Stomach (tissue), 9 donors: ENCODE results near the gene CRHR1. TPM values are rescaled to one million over a fixed set of nuclear protein-coding genes. Genes with fewer than 3 reads are reported as not detected.

ENCODE experiments used
- DNase-seq, 2 donors: peaks; one replicate each; pipeline versions ENCODE4 v3.0.0 to v3.0.0-alpha.2; 2013 to 2019
- H3K27ac ChIP-seq, 5 donors: fragments of 200-600 bp in 4 of 5; sonication (generic) in 4 of 5; one replicate each; pipeline ENCODE4 v1.5.1; 2013 to 2019; ENCODE audit warnings: mild to moderate bottlenecking in 1 of 5, moderate library complexity in 1 of 5
- H3K27me3 ChIP-seq, 3 donors: fragments of 200-600 bp; sonication (generic); one replicate each; pipeline ENCODE4 v1.5.1; 2017 to 2019; ENCODE audit warnings: mixed run types in 1 of 3
- H3K36me3 ChIP-seq, 4 donors: fragments of 200-600 bp; sonication (generic); 1 replicate in 3 of 4; 2 replicates in 1 of 4; pipeline ENCODE4 v1.5.1; 2016 to 2019
- H3K4me1 ChIP-seq, 4 donors: fragments of 200-600 bp; sonication (generic); one replicate each; pipeline ENCODE4 v1.5.1; 2016 to 2019
- H3K4me3 ChIP-seq, 4 donors: fragments of 200-600 bp; sonication (generic) in 3 of 4; one replicate each; pipeline ENCODE4 v1.5.1; 2016 to 2019; ENCODE audit warnings: mild to moderate bottlenecking in 1 of 4
- H3K9me3 ChIP-seq, 4 donors: fragments of 200-600 bp; sonication (generic); one replicate each; pipeline ENCODE4 v1.5.1; 2016 to 2019
- EP300 ChIP-seq: sonication (generic); formaldehyde crosslinking; IDR thresholded peaks from one replicate; pipeline ENCODE4 v1.6.1; 2017; ENCODE audit warnings: antibody characterized with exemption
- POLR2A ChIP-seq, 4 donors: fragments of 450-650 bp; IDR thresholded peaks; one replicate each; pipeline ENCODE4 v1.6.1; 2016; ENCODE audit warnings: antibody characterized with exemption in 4 of 4, control low read depth in 2 of 4, mild to moderate bottlenecking in 1 of 4, moderate library complexity in 1 of 4
- POLR2AphosphoS5 ChIP-seq, 3 donors: sonication (generic); formaldehyde crosslinking; IDR thresholded peaks; one replicate each; pipeline ENCODE4 v1.6.1; 2016; ENCODE audit warnings: antibody characterized with exemption in 3 of 3
- WGBS, 5 donors: extraction: QIAGEN DNeasy Blood & Tissue Kit in 3 of 5; methylation state at CpG; one replicate each; pipeline versions ENCODE4 v1.1.5 to v1.1.7; 2013 to 2018; 5-methylcytosine and 5-hydroxymethylcytosine counted together
- intact Hi-C: fragments of 100-400 bp; cut with DNase I; formaldehyde crosslinking; loops from one replicate; pipeline ENCODE4 v1.15.1; 2023; ENCODE audit warnings: low total_unique reads
- polyA plus RNA-seq, 3 donors: library from polyadenylated mRNA; stranded (reverse); fragments of 200-250 nt; gene quantifications; one replicate each; pipeline ENCODE4 v1.2.3, GENCODE V29; 2013
- total RNA-seq, 5 donors: library from RNA; depleted of rRNA; stranded (reverse); fragments of >200 nt; gene quantifications; one replicate each; pipeline versions ENCODE4 v1.1.0 to v1.2.3, GENCODE V29; 2014 to 2016
- TF ChIP-seq, protein P1 (sequence below), 7 experiments: fragments of 450-650 bp in 4 of 7; fragments of 200-600 bp in 3 of 7; sonication (generic) in 3 of 7; IDR thresholded peaks; one replicate each; pipeline ENCODE4 v1.5.1; 2016 to 2019; ENCODE audit warnings: antibody characterized with exemption in 7 of 7, control low read depth in 2 of 7, mild to moderate bottlenecking in 1 of 7
- donor health status: healthy with polysubstance abuse.
- donor health status: Bipolar disorder and iron deficiency.
- donor health status: healthy.

The CRHR1 gene
- total and polyA plus RNA-seq, 8 donors, result not detected

DNA sequence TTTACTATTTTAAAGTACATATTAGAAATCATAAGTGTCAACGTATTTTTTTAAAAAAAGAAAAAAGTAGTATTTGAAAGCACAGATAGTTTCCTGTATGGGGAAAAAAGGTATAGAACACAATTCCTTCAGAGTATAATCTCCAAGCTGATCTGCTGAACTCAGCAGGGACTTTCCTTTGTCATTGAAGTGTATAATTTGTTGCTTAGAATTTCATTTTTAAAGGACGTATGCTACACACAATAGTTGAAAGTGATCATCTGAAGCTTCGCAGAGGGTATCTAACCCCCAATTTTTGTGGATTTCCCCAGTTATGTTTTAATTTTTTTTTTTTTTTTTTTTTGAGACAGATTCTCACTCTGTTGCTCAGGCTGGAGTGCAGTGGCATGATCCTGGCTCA, 90.0 kb downstream of the CRHR1 start:
- 48 to 67% (median 59%) methylated on average over 3 of the region's 3 CpGs for WGBS, 5 donors
- intact Hi-C loops, result no loop called here
- TF ChIP-seq EP300 (no peak), POLR2AphosphoS5 (IDR thresholded peaks at IDR 0.05) (no peak), POLR2A (IDR thresholded peaks at IDR 0.05) (no peak)
- TF ChIP-seq, protein P1, sequence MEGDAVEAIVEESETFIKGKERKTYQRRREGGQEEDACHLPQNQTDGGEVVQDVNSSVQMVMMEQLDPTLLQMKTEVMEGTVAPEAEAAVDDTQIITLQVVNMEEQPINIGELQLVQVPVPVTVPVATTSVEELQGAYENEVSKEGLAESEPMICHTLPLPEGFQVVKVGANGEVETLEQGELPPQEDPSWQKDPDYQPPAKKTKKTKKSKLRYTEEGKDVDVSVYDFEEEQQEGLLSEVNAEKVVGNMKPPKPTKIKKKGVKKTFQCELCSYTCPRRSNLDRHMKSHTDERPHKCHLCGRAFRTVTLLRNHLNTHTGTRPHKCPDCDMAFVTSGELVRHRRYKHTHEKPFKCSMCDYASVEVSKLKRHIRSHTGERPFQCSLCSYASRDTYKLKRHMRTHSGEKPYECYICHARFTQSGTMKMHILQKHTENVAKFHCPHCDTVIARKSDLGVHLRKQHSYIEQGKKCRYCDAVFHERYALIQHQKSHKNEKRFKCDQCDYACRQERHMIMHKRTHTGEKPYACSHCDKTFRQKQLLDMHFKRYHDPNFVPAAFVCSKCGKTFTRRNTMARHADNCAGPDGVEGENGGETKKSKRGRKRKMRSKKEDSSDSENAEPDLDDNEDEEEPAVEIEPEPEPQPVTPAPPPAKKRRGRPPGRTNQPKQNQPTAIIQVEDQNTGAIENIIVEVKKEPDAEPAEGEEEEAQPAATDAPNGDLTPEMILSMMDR (IDR thresholded peaks at IDR 0.05), result no peak
- Histone ChIP-seq H3K36me3 (no peaks in the 10 kb centered on the region), H3K27ac (no peak overlapping the region), H3K27me3 (peaks cover 0 to 35% (median 6%) of the 10 kb centered on the region in 3 donors), H3K4me3 (no peak overlapping the region), H3K9me3 (peaks cover 0 to 6% (median 2%) of the 10 kb centered on the region in 4 donors), H3K4me1 (no peaks in the 10 kb centered on the region)
- DNase-seq, result no peak

DNA sequence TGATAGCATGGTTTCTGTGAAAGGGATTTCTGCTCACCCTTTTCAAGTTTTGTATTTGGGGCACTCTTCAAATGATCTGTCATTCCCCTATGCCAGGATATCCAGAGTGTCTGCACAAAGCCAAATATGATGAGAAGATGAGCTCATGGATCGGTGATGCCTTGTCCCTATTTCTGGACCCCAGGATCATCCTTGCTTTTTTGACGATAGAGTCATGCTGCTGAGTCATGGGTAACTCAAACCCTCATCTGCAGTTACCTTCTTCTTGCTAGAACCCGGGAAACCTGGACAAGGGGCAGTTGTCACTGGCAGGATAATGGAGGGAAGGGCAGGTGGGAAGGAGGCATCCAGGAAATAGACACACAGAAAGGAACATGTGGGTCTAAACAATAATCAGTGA, 92.4 kb downstream of the CRHR1 start:
- Histone ChIP-seq H3K36me3 (no peaks in the 10 kb centered on the region), H3K27me3 (peaks cover 0 to 44% (median 7%) of the 10 kb centered on the region in 3 donors), H3K27ac (no peak overlapping the region), H3K4me3 (no peak overlapping the region), H3K9me3 (peaks cover 0 to 6% (median 2%) of the 10 kb centered on the region in 4 donors), H3K4me1 (no peaks in the 10 kb centered on the region)
- intact Hi-C loops, result no loop called here
- DNase-seq, result no peak
- WGBS, 5 donors, result 79 to 90% (median 80%) methylated on average over 3 of the region's 3 CpGs
- TF ChIP-seq POLR2AphosphoS5 (IDR thresholded peaks at IDR 0.05) (no peak), EP300 (no peak), POLR2A (IDR thresholded peaks at IDR 0.05) (no peak)
- TF ChIP-seq, protein P1 (IDR thresholded peaks at IDR 0.05), result no peak

DNA sequence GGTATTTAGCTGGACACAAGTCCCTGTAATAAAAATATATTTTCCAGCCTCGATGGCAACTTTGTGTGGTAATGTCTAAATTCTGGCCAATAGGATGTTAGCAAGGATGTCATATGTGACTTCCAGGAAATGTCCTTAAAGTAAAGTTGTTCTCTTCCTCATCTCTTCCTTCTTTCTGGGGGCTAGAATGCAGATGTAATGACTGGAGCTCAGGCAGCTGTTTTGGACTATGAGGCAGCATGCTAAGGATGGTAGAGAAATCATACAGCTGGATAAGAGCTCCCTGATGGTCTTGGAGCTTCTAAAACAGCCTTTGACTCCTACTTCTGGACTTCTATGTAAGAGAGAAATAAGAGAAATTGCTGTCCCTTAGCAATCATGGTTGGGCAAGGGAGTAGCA, 93.3 kb downstream of the CRHR1 start:
- DNase-seq, result no peak
- no peaks in the 10 kb centered on the region for H3K4me1 ChIP-seq
- intact Hi-C loops, result no loop called here
- no peaks in the 10 kb centered on the region for H3K36me3 ChIP-seq
- 52 to 63% (median 58%) methylated on average over 1 of the region's 1 CpG for WGBS, 5 donors
- peaks cover 0 to 43% (median 10%) of the 10 kb centered on the region in 3 donors for H3K27me3 ChIP-seq
- H3K9me3 ChIP-seq, result peaks cover 0 to 6% (median 2%) of the 10 kb centered on the region in 4 donors
- no peak for TF ChIP-seq POLR2A (IDR thresholded peaks at IDR 0.05)
- TF ChIP-seq, protein P1 (IDR thresholded peaks at IDR 0.05), result no peak
- TF ChIP-seq EP300, result no peak
- no peak for TF ChIP-seq POLR2AphosphoS5 (IDR thresholded peaks at IDR 0.05)
- H3K4me3 ChIP-seq, result no peak overlapping the region
- H3K27ac ChIP-seq, result no peak overlapping the region

DNA sequence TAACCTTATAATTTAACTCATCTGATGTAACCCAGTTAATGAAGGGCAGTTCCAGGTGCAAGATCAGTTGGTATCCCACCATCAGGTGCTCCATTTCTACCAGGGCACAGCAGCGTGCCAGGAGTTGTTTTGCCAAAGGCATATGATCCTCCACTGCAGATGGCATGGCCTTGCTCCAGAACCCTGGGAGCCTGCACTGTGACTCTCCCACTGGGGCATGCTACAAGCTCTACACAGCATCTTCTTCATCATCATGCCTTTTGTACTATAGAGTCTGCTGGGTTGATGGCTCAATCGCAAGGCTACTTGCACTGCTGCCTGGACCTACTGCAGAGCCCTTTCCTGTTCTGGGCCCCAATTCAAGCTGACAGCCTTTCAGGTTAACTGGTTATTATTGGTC, 98.9 kb downstream of the CRHR1 start:
- Histone ChIP-seq H3K36me3 (no peaks in the 10 kb centered on the region), H3K9me3 (peaks cover 0 to 11% (median 4%) of the 10 kb centered on the region in 4 donors), H3K4me3 (no peak overlapping the region), H3K4me1 (no peaks in the 10 kb centered on the region), H3K27me3 (peaks cover 0 to 25% (median 4%) of the 10 kb centered on the region in 3 donors), H3K27ac (no peak overlapping the region)
- intact Hi-C loops, result no loop called here
- DNase-seq, result no peak
- TF ChIP-seq, protein P1 (IDR thresholded peaks at IDR 0.05), result no peak
- TF ChIP-seq POLR2AphosphoS5 (IDR thresholded peaks at IDR 0.05) (no peak), EP300 (no peak), POLR2A (IDR thresholded peaks at IDR 0.05) (no peak)
- WGBS, 5 donors, result 85 to 96% (median 92%) methylated on average over 2 of the region's 2 CpGs

Other genes with a start within 250 kb of the CRHR1 start
- not detected for gene SPPL2C, start 60.6 kb downstream of the CRHR1 start, total RNA-seq
- not detected for gene SPPL2C, start 60.6 kb downstream of the CRHR1 start, polyA plus RNA-seq
- 1 to 10 TPM in 3 of 5 donors, under 1 TPM in 1, not detected in 1; 0.72 to 3.5 (median 1.9) TPM for gene MAPT, start 110.2 kb downstream of the CRHR1 start, total RNA-seq
- gene MAPT, start 110.2 kb downstream of the CRHR1 start, polyA plus RNA-seq, result 1 to 10 TPM in 2 of 3 donors, under 1 TPM in 1; 0.44 to 4.1 (median 1.2) TPM
- gene STH, start 214.9 kb downstream of the CRHR1 start, total RNA-seq, result not detected
- not detected for gene STH, start 214.9 kb downstream of the CRHR1 start, polyA plus RNA-seq